OCI-LY3 (cell line): ENCODE results near the gene COA6.

Source experiments
- CTCF ChIP-seq: fragments of 200-600, 300-600 bp; sonication (generic); IDR thresholded peaks from 2 replicates; pipeline ENCODE4 v1.5.1; 2014; ENCODE audit warnings: antibody characterized with exemption, low read length, low read depth
- EZH2phosphoT487 ChIP-seq: fragments of 200-600 bp; shearing (Covaris generic); IDR thresholded peaks from 2 replicates; pipeline ENCODE4 v1.6.1; 2018; ENCODE audit warnings: antibody characterized with exemption, mixed run types, low read depth

- TF ChIP-seq EZH2phosphoT487 (no peak), CTCF (no peak)
Measured at GRCh38 chr1:234405676-234406075, 32.4 kb downstream of the COA6 start.
